ENCODE measurements around the gene HS3ST5.

GRCh38 chr6:114135363-114135971, 207.4 kb downstream of the HS3ST5 start:
- no peak for TF ChIP-seq POLR2A (IDR thresholded peaks at IDR 0.05)
- no peak for TF ChIP-seq EP300 (IDR thresholded peaks at IDR 0.05)
